ENCODE measurements around the gene PTGER1. TPM values are rescaled to one million over a fixed set of nuclear protein-coding genes. Genes with fewer than 3 reads are reported as not detected.

Gene PTGER1
- total and polyA plus RNA-seq, 2 of the 13 experiments (the other 11 are each of a cell fraction or from before 2014, with no cell fraction given) = 0.13 TPM; not detected in 1

DNA sequence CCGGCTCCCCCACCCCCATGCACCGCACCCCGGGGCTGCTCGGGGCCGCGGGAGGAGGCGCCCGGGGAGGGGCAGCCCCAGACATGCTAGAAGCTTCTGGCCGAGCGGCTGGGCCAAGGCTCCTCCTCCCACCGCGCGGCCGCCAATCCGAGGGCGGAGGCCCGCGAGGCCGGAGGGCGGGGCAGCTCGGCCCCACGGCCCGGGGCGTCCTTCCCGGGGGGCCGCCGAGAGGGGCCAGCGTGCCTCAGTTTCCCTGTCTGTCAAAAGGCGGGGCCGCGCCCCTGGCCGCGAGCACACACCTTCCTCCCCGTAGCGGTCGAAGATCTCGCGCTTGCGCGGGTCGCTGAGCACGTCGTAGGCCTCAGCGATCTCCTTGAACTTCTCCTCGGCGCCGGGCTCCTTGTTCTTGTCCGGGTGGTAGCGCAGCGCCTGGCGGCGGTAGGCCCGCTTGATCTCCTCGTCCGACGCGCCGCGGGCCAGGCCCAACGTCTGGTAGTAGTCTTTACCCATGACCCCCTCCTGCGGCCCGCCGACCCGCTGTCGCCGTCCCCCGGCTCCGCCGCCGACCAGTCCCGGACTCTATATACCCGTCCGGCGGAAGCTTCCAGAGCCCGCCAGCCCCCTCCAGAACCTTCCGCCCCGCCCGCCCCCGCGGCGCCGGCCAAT lies 42.8 kb upstream of the PTGER1 start, which contains the start of gene DNAJB1 (continued):
- TF ChIP-seq ZNF407 (CRISPR knock-in tag; IDR thresholded peaks at IDR 0.05; ENCODE audit: not compliant biosample characterization) (no peak), ATF7 (IDR thresholded peaks at IDR 0.05) (no peak), ATF7 (CRISPR knock-in tag; IDR thresholded peaks at IDR 0.05) (no peak), HNRNPH1 (optimal IDR thresholded peaks at IDR 0.05; ENCODE audit: low read depth, low read length) (peak; percentile 84), RXRA (CRISPR knock-in tag; IDR thresholded peaks at IDR 0.05) (no peak; the same call in 1 of the 2 replicates), WIZ (CRISPR knock-in tag; IDR thresholded peaks at IDR 0.05) (no peak), MZF1 (CRISPR knock-in tag; IDR thresholded peaks at IDR 0.05; ENCODE audit: borderline replicate concordance) (0 out of 2 replicates have a peak, but pooled peaks have one; percentile 38), NR2F1 (CRISPR knock-in tag; IDR thresholded peaks at IDR 0.05) (no peak), HNF4A (CRISPR knock-in tag; IDR thresholded peaks at IDR 0.05) (peak; percentile 24; the same call in 1 of the 2 replicates), ZFYVE20 (CRISPR knock-in tag; IDR thresholded peaks at IDR 0.05; ENCODE audit: borderline replicate concordance, low read depth) (0 out of 2 replicates have a peak, but pooled peaks have one; percentile 75), KAT8 (CRISPR knock-in tag; IDR thresholded peaks at IDR 0.05) (peak; percentile 66; the same call in 1 of the 2 replicates), ZNF615 (CRISPR knock-in tag; IDR thresholded peaks at IDR 0.05; ENCODE audit: borderline replicate concordance) (no peak), ZSCAN30 (CRISPR knock-in tag; IDR thresholded peaks at IDR 0.05) (0 out of 2 replicates have a peak, but pooled peaks have one; percentile 52), ZNF430 (CRISPR knock-in tag; IDR thresholded peaks at IDR 0.05) (peak; percentile 47; the same call in 1 of the 2 replicates), ZNF543 (CRISPR knock-in tag; IDR thresholded peaks at IDR 0.05) (0 out of 2 replicates have a peak, but pooled peaks have one; percentile 37), HMGXB4 (CRISPR knock-in tag; IDR thresholded peaks at IDR 0.05; ENCODE audit: borderline replicate concordance in 1 of 2, low read depth in 1 of 2) (peak; percentile 39 to 69; a peak in 2 of 4 replicates)
- TF ChIP-seq, protein P1, sequence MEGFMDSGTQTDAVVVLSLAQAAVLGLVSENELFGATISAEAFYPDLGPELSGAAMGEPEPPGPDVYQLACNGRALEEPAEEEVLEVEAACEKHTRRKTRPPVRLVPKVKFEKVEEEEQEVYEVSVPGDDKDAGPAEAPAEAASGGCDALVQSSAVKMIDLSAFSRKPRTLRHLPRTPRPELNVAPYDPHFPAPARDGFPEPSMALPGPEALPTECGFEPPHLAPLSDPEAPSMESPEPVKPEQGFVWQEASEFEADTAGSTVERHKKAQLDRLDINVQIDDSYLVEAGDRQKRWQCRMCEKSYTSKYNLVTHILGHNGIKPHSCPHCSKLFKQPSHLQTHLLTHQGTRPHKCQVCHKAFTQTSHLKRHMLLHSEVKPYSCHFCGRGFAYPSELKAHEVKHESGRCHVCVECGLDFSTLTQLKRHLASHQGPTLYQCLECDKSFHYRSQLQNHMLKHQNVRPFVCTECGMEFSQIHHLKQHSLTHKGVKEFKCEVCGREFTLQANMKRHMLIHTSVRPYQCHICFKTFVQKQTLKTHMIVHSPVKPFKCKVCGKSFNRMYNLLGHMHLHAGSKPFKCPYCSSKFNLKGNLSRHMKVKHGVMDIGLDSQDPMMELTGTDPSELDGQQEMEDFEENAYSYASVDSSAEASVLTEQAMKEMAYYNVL (CRISPR knock-in tag; IDR thresholded peaks at IDR 0.05; ENCODE audit: borderline replicate concordance) = no peak
